CD4-positive, alpha-beta T cell treated with Interleukin-4 for 4 hours (primary cell): ENCODE measurements around the gene ADCY3.
"Not testable (repeated sequence)": the region's sequence is repeated elsewhere in the genome, so short reads cannot be mapped to it uniquely, and the experiment has no call there.

ENCODE experiments used
- DNase-seq: peaks from one replicate; pipeline ENCODE4 v3.0.0-alpha.2; 2020

The ADCY3 gene

DNA sequence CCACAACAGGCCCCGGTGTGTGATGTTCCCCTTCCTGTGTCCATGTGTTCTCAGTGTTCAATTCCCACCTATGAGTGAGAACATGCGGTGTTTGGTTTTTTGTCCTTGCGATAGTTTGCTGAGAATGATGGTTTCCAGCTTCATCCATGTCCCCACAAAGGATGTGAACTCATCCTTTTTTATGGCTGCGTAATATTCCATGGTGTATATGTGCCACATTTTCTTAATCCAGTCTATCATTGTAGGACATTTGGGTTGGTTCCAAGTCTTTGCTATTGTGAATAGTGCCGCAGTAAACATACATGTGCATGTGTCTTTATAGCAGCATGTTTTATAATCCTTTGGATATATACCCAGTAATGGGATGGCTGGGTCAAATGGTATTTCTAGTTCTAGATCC is 119.5 kb downstream of the ADCY3 start:
- DNase-seq, result not testable (repeated sequence)

GRCh38 chr2:24797644-24798043 is 122.4 kb downstream of the ADCY3 start:
- DNase-seq, result no peak

DNA sequence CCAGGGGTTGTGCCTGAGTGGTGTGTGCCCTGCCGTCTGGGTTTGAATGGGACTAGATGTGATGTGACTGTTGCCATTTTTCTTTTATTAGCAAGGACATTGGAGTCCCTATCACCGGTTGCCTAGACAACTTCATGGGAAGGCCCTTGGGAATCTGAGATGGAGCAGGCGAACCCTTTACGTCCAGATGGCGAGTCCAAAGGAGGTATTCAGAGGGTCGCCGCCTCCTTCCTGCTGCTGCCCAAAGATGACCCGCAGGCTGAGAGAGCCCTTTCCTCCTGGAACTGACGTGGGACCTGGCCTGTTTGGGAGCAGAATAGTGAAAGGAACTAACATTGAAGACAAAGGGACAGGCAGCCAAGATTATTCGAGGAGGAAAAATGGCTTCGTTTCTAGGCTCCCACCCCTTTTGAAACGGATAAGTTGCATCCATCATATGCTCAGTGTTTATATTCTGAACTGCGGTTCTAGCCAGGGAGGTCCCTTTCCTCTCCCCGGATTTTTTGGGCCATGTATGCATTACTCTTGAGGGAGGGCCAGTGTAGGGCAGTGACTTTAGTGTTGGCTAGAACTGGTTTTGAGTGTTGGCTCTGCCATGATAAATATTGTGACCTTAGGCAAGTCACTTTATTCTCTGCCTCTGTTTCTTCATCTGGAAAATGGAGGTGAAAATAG is 126.1 kb downstream of the ADCY3 start:
- no peak for DNase-seq

DNA sequence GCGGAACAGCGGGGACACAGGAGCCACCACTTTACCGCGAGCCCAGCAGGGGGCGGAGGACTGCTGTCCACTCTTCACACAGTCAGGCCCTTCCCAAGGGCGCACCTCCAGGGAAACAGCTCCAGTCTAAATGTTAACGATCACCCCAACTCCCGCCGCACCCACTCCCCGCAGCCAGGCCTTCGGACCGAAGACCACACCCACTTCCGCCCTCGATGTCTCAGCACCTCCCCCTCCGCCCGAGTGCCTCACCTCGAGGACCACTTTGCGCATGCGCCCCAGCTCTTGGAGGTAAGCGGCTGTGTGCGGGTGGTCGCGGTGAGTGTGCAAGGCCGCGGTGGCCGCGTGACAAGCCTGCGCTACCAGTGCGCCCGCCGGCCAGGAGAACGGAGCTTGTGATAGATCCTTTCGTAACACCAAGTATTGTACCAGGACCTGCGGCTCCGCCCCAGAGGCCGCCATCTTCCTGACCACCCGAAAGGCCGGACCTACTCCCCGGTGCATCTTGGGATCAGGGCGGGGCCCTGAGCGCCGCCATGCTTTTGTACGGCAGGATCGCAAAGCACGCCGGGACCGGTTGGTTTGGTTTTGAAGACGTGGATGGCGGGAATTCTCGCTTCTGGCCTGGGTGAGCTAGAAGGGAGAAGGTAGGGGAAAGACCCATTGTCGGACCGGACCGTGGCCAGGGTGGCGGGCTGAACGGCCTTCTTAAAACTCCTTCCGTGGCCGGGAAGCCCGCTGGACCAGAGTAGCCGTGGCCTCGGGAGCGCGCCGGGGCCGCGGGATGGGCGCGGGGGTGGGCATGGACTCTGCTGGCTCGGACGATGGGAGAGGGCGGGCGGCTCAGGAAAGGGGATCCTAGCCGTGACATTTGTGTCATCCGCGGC is 126.9 kb downstream of the ADCY3 start, which contains the start of the genes CENPO and PTRHD1:
TSS of gene CENPO (plus strand) at position 552 of the 887 bp plus-strand sequence. CDS start 495 bp downstream, outside the sequence.
TSS of gene PTRHD1 (minus strand) at position 518 of the 887 bp plus-strand sequence. CDS start at position 504, 14 bp downstream.
- DNase-seq, result peak; percentile 95

- DNase-seq, result no peak
Measured at GRCh38 chr2:24792542-24792873, 127.5 kb downstream of the ADCY3 start.

GRCh38 chr2:24791452-24791851 is 128.6 kb downstream of the ADCY3 start:
- DNase-seq, result no peak

- DNase-seq, result no peak
Measured at GRCh38 chr2:24788816-24789215, 131.2 kb downstream of the ADCY3 start.

DNA sequence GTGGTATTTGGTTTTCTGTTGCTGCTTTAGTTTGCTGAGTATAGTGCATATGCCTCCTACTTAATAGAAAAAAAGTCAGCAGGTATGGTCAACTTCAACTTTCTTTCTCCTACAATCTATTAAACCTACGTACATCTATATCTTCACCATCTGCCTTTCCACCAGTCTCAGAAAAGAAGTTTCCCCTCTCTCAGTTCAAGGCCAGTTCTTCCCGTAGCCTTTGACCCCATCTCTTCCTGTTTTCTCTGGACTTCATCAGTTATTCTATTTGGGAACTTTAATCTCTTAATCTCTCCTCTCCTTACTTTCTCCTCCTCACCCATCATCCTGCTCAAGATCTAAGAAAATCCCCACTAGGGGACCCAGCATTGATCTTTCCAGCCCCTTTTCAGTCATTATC is 132.5 kb downstream of the ADCY3 start:
- DNase-seq, result no peak

DNA sequence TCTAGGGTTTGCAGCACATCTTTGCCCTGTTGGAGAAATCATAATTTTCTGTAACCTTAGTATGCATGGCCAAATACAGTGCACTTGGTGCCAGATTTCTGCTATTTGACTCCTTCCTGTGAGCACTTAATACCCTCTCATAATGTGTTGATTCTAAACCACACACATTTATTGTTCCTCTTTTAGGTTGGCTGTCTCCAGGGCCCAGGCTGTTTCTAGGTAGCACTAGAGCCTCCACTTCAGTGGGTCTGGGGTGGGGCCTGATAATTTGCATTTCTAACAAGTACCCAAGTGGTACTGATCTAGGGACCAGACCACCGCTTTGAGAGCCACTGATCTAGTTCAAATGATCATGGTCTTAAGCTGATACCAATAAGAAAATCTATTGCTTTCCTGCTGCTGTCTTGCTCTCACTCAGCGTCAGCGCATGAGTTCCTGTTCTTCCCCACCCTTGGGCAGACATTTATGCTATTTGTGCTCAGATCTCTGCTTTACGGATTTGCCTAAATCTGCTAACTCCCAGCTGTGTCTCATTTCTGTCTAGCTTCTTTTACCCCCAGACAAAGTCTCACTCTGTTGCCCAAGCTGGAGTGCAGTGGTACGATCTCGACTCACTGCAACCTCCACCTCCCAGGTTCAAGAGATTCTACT is 134.2 kb downstream of the ADCY3 start:
- no peak for DNase-seq

- no peak for DNase-seq
Measured at GRCh38 chr2:24783641-24784040, 136.4 kb downstream of the ADCY3 start.

GRCh38 chr2:24779116-24779515 is 140.9 kb downstream of the ADCY3 start:
- no peak for DNase-seq

- DNase-seq, result no peak
Measured at GRCh38 chr2:24774373-24774772, 145.7 kb downstream of the ADCY3 start.

- no peak for DNase-seq
Measured at GRCh38 chr2:24771764-24772586, 148.1 kb downstream of the ADCY3 start.

GRCh38 chr2:24771061-24771460 is 149.0 kb downstream of the ADCY3 start:
- no peak for DNase-seq
